Anterior cingulate cortex (tissue), 58 donors: ENCODE measurements around the gene EVL.

Source experiments
- DNase-seq, 58 donors: peaks; one replicate each; lab custom pipeline; 2025; lab: John Stamatoyannopoulos, UW

Gene EVL

DNA sequence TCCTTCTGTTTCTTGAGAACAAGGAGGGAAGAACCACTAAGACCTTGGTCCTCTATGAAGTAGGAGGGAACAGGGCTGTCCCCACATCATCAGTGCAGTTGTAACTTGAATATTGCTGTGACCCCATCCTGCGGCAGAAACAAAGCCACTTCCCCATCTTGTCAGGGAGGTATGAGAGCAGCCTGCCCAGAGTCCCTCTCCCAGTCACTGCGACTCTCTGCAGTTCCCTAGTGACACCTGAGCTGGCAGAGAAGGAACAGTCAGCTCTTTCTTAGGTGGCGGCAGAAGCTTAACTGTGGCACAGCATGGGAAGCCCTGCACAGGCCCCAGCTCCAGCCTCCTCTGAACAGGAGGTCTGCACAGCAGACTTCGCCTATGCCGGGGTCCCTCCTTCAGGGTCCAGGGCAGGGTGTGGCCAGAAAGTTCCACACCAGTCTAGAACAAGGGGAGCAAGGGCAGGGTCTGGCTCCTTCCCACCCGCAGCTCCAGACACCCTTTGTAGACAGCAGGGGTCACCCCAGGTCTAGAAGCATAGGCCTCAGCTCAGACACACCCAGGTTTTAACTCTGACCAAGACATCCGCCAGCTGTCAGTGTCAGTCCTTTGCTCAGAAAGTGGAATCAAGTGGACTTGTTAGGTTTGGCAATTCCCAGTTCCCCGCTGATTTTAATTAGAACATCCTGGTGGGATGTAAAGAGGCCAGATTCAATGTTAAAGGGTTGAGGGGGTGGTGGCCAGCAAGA, 57.4 kb downstream of the EVL start:
- DNase-seq, result no peak

GRCh38 chr14:100123618-100124017, 58.4 kb downstream of the EVL start:
- DNase-seq, result no peak

DNA sequence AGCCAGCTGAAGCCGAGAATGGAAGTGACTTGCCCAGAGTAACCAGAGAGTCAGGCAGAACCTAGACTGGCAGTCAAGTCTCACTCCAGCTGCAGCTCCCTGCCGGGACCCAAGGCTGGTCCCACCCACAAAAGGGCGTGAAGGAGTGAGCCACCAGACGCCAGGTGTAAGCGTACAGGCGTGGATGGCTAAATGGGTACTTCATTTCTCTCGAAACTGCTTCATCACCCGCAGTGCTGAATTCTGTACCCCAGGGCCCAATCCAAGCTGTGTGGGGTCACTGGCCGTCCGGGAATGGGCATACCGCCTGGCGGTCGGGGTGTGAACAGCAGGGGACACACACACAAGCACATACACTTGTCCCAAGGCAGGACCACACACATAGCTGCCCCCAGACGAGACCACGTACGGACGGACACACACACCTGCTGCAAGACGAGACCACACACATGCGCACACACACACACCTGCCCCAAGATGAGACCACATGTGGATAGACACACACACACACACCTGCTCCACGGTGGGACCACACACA, 59.4 kb downstream of the EVL start:
- no peak for DNase-seq

DNA sequence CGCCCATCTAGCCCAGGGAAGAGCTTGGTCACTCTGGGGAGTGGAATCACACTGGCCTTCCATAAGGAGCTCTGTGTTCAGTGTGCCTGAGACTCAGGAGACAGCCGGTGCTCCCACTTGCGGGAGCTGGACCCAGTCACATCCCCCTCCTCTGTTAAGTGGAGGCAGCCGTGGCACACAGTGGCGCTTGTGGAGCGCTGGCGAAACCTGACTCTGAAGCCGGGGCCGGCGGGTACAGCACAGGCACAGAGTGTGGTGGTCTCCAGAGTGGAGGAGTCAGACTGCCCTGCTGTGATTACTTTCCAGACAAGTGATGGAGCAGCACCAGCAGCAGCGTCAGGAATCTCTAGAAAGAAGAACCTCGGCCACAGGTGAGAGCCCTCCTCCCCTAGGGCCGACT, 61.2 kb downstream of the EVL start:
- DNase-seq, result no peak

GRCh38 chr14:100127853-100128455, 62.7 kb downstream of the EVL start:
- DNase-seq, result no peak

- DNase-seq, result no peak
These were observed 63.5 kb downstream of the EVL start for GRCh38 chr14:100128688-100129087.

GRCh38 chr14:100129161-100129589, 64.0 kb downstream of the EVL start:
- DNase-seq, result no peak

- no peak for DNase-seq
These were observed 65.3 kb downstream of the EVL start for GRCh38 chr14:100130521-100130920.

DNA sequence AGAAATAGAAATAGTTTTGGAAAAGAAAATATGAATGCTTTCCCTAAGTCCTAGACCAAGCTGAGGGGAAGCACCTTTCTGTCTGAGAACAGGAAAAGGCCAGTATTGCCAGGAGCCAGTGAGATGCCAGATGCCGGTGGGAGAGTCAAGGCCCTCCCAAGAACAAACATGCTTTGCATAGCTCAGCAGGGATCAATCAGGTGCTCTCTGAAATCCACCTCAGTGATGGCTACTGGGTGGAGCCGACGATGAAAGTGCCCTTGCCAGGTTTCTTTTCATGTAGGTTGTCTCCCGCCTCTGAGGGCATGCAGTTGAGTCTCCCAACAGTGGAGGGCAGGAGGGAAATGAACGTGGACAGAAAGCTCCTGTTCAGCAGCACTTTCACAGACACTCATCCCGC, 66.0 kb downstream of the EVL start:
- no peak for DNase-seq

- peak in 1 of 58 donors; percentile 34 for DNase-seq
These were observed 67.1 kb downstream of the EVL start for GRCh38 chr14:100132161-100132902.

DNA sequence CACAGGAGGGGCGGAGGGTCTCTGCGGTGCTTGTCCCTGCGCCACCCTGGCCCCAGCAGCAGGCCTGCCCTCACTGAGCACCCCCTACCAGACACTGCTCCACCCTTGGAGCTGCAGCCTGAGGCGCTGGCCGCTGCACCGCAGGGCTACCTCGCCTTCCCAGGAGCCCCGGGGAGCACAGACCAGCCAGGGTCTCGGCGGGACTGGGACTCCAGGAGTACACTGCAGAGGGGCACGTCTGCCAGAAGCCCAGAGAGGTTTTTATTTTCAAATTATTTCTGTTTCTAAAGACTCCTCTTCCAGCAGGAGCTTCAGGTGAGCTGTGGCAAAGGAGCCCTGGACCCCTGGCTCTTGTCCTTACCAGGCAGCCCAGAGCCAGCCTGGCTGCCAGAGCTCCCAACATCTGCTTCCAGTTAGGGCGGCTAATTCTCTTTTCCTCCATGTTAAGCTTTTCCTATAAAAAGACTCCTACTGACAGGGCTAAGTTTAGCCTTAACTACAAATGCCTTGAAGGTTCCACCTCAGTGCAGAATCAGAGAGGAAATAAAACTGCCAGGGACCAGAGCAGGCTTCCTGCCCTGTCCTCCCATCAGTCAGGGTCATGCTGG, 67.8 kb downstream of the EVL start:
- no peak for DNase-seq

GRCh38 chr14:100134586-100134985, 69.4 kb downstream of the EVL start:
- no peak for DNase-seq

DNA sequence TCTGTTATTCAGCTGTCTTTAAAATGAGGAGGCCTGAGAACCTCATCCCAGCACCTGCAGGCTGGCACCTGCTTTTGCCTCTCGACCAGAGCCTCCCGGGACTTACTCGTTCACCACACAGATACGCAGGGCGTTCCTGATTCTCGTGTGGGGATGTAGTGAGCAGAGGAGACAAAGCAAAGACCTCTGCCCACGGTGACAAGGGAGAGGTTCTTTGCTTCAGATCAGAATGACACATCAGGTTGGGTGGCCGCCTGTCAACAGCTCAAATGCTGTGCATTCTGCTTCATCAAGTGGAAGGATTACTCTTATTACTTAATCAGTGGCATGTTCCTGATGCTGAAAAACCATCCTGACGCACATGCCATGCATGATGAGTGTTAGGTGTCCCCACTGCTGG, 69.9 kb downstream of the EVL start:
- no peak for DNase-seq

DNA sequence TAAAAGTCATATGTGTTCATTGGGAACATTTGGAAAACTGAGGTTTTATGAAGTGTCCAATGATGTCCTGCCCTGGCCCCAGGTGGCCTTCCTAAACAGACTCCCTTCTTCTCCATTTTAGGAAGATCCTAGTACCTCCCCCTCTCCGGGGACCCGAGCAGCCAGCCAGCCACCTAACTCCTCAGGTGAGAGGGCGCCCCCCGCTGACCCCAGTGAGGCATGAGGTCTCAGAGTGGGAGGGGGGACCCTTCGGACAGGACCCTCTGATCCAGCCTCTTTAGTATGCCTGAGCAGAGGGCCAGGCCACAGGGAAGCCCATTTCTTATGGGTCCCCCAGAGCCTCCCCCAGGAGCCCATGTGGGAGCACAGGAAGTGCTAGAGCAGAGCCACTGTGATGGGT, 70.6 kb downstream of the EVL start:
- no peak for DNase-seq

DNA sequence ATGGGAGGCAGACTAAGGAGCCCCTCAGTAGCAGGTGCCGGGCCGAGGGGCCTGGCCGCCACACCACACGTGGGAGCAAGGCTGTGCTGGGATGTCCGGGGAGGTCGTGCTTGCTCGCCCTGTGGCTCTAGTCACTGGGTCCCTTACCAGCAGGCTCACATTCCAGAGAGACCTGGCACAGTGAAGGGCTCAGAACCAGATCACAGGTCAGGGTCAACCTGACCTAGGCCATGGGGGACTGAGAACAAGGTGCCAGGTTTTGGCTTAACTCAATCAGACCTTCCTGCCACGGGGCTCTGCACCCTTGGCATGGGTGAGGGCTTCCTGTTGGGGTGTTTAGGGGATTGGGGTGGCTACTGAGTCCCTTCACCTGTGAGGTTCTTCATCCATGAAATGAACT, 72.0 kb downstream of the EVL start:
- no peak for DNase-seq

DNA sequence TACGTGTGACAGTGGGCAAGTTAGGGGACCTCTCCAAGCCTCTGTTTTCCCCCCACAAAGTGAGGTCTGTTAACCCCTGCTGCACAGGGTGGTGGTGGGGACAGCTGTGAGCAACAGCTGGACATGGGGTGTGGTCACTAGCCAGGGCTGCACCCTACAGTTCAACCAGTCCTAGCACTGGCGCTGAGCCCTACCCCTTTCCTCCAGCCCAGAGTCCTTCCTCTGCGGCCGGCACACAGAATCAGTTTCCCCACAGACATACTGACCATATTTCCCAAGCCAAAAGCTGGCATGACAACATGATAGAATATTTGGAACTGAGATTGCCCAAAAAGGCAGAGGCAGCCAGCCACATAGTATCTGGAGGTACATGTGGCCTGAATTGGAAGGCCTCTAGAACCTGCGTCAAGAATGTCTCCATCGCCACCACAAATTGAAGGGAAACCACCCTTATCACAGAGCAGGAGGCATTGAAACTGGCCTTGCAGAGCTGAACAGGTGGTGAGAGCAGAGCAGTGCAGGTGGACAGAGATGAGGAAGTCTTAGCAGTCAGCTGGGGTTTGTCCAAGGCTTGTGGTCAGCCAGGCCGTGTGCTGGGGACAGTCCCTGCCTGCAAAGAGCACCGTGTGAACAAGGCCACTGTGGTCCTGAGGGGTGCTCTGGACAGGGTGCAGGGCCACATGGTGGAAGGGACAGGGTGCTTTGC, 73.0 kb downstream of the EVL start:
- DNase-seq, result no peak

- DNase-seq, result no peak
These were observed 73.7 kb downstream of the EVL start for GRCh38 chr14:100138955-100139354.

DNA sequence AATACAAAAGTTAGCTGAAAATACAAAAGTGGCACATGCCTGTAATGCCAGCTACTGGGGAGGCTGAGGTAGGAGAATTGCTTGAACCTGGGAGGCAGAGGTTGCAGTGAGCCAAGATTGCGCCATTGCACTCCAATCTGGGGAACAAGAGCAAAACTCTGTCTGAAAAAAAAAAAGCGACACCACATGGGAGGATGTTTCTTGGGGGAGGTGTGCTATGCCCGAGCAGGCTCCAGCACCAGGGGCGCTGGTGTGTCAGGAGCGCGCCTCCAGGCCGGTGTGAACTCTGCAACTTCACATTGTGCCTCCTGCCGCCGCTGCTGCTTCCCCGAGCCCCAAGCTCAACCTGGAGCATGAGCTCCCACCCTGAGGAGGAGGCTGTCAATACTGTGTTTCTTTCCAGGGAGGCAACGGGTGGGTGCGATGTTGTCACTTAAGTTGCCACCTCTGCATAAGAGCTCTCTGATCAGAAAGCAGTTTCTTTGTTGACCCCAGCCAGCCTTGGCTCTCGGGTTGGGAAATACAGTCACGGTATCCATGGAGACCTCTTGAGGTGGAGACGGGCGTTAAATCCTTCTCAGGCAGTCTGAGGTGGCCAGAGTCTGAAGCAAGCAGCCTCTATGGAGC, 75.3 kb downstream of the EVL start:
- peak in 1 of 58 donors; percentile 48 for DNase-seq

DNA sequence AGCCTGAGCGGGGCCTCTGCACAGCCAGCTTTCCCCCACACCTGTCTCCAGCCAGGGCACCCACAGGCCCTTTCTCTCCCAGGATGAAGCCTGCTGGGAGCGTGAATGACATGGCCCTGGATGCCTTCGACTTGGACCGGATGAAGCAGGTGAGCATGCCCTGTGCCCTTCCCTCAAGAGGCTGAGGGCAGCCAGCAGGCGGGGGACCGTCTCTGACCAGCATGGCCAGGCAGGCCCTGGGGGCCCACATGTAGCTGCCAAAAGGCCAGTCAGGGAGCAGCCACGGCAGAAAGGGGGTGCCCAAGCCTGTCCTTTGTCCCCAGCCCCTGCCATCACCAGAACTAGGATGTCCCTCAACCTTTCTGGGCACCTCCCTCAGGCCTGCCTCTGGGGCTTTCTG, 75.9 kb downstream of the EVL start:
- no peak for DNase-seq
